ENCODE results near the gene OR51A7. TPM values are rescaled to one million over a fixed set of nuclear protein-coding genes. Genes with fewer than 3 reads are reported as not detected.
"Not testable (repeated sequence)": the region's sequence is repeated elsewhere in the genome, so short reads cannot be mapped to it uniquely, and the experiment has no call there.

OR51A7 gene
- polyA plus RNA-seq (ENCODE audit: insufficient read length in 4 of 4): not detected

GRCh38 chr11:4903484-4903883 is at the start of gene OR51A7:
Gene OR51A7, plus strand, starts transcription at chr11:4903783. Its CDS starts 3,587 bp downstream, at chr11:4907370.
- no peak for DNase-seq (ENCODE audit: low read depth in 4 of 4, low spot score in 3 of 4)

GRCh38 chr11:4854286-4854685 is 49.3 kb upstream of the OR51A7 start:
- not testable (repeated sequence) for DNase-seq (ENCODE audit: low read depth in 4 of 4, low spot score in 3 of 4)

GRCh38 chr11:4862447-4863236 is 40.9 kb upstream of the OR51A7 start:
- no peak for DNase-seq (ENCODE audit: low read depth in 4 of 4, low spot score in 3 of 4)

- no peak for DNase-seq (ENCODE audit: low read depth in 4 of 4, low spot score in 3 of 4)
Observed at GRCh38 chr11:4863876-4864275, 39.7 kb upstream of the OR51A7 start.

- DNase-seq (ENCODE audit: low read depth in 4 of 4, low spot score in 3 of 4): no peak
Observed at GRCh38 chr11:4865855-4866254, 37.7 kb upstream of the OR51A7 start.

GRCh38 chr11:4881188-4881587 is 22.4 kb upstream of the OR51A7 start:
- no peak for DNase-seq (ENCODE audit: low read depth in 4 of 4, low spot score in 3 of 4)

- peak in 1 of 4 donors; percentile 3 for DNase-seq (ENCODE audit: low read depth in 4 of 4, low spot score in 3 of 4)
Observed at GRCh38 chr11:4881860-4882500, 21.6 kb upstream of the OR51A7 start, which contains the start of gene OR51T1. Gene OR51T1, plus strand, starts transcription at chr11:4881900. Its CDS starts 0 bp downstream, at chr11:4881900.

- no peak for DNase-seq (ENCODE audit: low read depth in 4 of 4, low spot score in 3 of 4)
Observed at GRCh38 chr11:4882543-4882942, 21.0 kb upstream of the OR51A7 start.

- no peak for DNase-seq (ENCODE audit: low read depth in 4 of 4, low spot score in 3 of 4)
Observed at GRCh38 chr11:4884361-4884760, 19.2 kb upstream of the OR51A7 start.

- no peak for DNase-seq (ENCODE audit: low read depth in 4 of 4, low spot score in 3 of 4)
Observed at GRCh38 chr11:4886186-4886585, 17.4 kb upstream of the OR51A7 start.

- no peak for DNase-seq (ENCODE audit: low read depth in 4 of 4, low spot score in 3 of 4)
Observed at GRCh38 chr11:4887591-4887990, 16.0 kb upstream of the OR51A7 start.

GRCh38 chr11:4890279-4890678 is 13.3 kb upstream of the OR51A7 start:
- no peak for DNase-seq (ENCODE audit: low read depth in 4 of 4, low spot score in 3 of 4)

- no peak for DNase-seq (ENCODE audit: low read depth in 4 of 4, low spot score in 3 of 4)
Observed at GRCh38 chr11:4891996-4892640, 11.5 kb upstream of the OR51A7 start.

- peak in 3 of 4 donors; percentile 15 to 23 (median 18) for DNase-seq (ENCODE audit: low read depth in 4 of 4, low spot score in 3 of 4)
Observed at GRCh38 chr11:4916581-4916980, 13.0 kb downstream of the OR51A7 start.

- no peak for DNase-seq (ENCODE audit: low read depth in 4 of 4, low spot score in 3 of 4)
Observed at GRCh38 chr11:4919250-4919649, 15.7 kb downstream of the OR51A7 start, which contains the start of gene OR51G2. Gene OR51G2, minus strand, starts transcription at chr11:4919350. Its CDS starts 3,687 bp downstream, at chr11:4915663.

GRCh38 chr11:4921796-4922195 is 18.2 kb downstream of the OR51A7 start:
- no peak for DNase-seq (ENCODE audit: low read depth in 4 of 4, low spot score in 3 of 4)

GRCh38 chr11:4922304-4922703 is 18.7 kb downstream of the OR51A7 start:
- DNase-seq (ENCODE audit: low read depth in 4 of 4, low spot score in 3 of 4): no peak

- no peak for DNase-seq (ENCODE audit: low read depth in 4 of 4, low spot score in 3 of 4)
Observed at GRCh38 chr11:4924239-4924638, 20.7 kb downstream of the OR51A7 start, which contains the start of gene OR51G1. Gene OR51G1, minus strand, starts transcription at chr11:4924339. Its CDS starts 0 bp downstream, at chr11:4924339.

- DNase-seq (ENCODE audit: low read depth in 4 of 4, low spot score in 3 of 4): no peak
Observed at GRCh38 chr11:4926608-4927007, 23.0 kb downstream of the OR51A7 start.

- no peak for DNase-seq (ENCODE audit: low read depth in 4 of 4, low spot score in 3 of 4)
Observed at GRCh38 chr11:4932751-4933150, 29.2 kb downstream of the OR51A7 start.

- no peak for DNase-seq (ENCODE audit: low read depth in 4 of 4, low spot score in 3 of 4)
Observed at GRCh38 chr11:4936745-4937144, 33.2 kb downstream of the OR51A7 start.

Data from right renal pelvis (tissue), 4 donors.